Neural cell (in vitro differentiated cells): Measurements from ENCODE around the gene SSBP3.

Experiments
- CTCF ChIP-seq: fragments of 450-650 bp; IDR thresholded peaks from 2 replicates; pipeline ENCODE4 v1.5.1; 2014; ENCODE audit warnings: antibody characterized with exemption, mild to moderate bottlenecking, moderate library complexity; ENCODE audit not compliant: poor library complexity, severe bottlenecking
- EZH2 ChIP-seq: fragments of 200-600, 300-800 bp; shearing (Covaris generic), sonication (generic); IDR thresholded peaks from 2 replicates; pipeline ENCODE4 v1.6.1; 2014; ENCODE audit warnings: antibody characterized with exemption, low read length, borderline replicate concordance, mild to moderate bottlenecking; ENCODE audit not compliant: insufficient read depth, poor library complexity, severe bottlenecking
- POLR2AphosphoS5 ChIP-seq: IDR thresholded peaks from 2 replicates; pipeline ENCODE4 v1.6.1; 2012
- RAD21 ChIP-seq: fragments of 450-650 bp; conservative IDR thresholded peaks from 2 replicates; pipeline ENCODE4 v1.6.1; 2014; ENCODE audit warnings: antibody characterized with exemption, mild to moderate bottlenecking, moderate library complexity
- TAF1 ChIP-seq: IDR thresholded peaks from 2 replicates; pipeline ENCODE4 v1.6.1; 2012; ENCODE audit warnings: low read depth

GRCh38 chr1:54291276-54292001, 114.8 kb downstream of the SSBP3 start:
- no peak for TF ChIP-seq CTCF
- TF ChIP-seq EZH2: no peak
- TF ChIP-seq POLR2AphosphoS5: no peak
- no peak for TF ChIP-seq RAD21
- no peak for TF ChIP-seq TAF1
